GM12874 (cell line): ENCODE measurements around the gene RAB36.

ENCODE experiments used
- TF ChIP-seq, protein P1 (sequence below): IDR thresholded peaks from 2 replicates; pipeline ENCODE4 v1.5.1; 2011; ENCODE audit warnings: low read depth, mild to moderate bottlenecking, control low read depth, low read length, moderate library complexity; ENCODE audit not compliant: insufficient read depth

Gene RAB36

DNA sequence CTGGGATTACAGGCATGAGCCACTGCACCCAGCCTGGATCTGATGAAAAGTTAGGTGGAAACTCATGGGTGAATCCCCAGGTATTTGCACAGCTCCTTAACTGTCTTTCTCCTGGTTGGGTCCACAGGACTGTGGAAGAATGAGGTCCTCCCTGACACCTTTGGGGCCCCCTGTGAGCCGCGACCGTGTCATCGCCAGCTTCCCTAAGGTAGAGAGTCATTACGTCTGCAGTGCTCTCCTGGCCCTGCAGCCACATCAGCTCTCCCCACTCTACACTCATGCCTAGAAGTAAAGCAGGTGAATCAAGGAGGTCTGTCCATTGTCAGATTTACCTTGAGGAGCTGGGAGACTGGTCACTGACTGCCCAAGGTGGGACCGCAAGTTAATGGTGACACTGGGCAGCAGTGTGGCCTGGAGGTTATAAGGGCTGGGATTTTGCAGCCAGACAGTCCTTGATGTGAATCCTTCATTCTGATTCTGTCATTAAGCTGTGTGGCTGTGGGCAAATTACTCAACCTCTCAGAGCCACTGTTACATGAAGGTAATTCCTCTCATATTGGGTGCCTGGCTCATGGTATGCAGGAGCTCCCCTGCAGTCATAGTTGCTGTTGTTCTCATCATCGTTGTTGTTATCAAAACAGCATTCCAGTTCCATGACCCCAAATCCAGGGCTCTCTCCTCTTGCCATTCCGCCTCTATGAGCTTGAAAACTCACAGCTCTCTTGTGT lies 1.4 kb downstream of the RAB36 start:
- TF ChIP-seq, protein P1, sequence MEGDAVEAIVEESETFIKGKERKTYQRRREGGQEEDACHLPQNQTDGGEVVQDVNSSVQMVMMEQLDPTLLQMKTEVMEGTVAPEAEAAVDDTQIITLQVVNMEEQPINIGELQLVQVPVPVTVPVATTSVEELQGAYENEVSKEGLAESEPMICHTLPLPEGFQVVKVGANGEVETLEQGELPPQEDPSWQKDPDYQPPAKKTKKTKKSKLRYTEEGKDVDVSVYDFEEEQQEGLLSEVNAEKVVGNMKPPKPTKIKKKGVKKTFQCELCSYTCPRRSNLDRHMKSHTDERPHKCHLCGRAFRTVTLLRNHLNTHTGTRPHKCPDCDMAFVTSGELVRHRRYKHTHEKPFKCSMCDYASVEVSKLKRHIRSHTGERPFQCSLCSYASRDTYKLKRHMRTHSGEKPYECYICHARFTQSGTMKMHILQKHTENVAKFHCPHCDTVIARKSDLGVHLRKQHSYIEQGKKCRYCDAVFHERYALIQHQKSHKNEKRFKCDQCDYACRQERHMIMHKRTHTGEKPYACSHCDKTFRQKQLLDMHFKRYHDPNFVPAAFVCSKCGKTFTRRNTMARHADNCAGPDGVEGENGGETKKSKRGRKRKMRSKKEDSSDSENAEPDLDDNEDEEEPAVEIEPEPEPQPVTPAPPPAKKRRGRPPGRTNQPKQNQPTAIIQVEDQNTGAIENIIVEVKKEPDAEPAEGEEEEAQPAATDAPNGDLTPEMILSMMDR = no peak

DNA sequence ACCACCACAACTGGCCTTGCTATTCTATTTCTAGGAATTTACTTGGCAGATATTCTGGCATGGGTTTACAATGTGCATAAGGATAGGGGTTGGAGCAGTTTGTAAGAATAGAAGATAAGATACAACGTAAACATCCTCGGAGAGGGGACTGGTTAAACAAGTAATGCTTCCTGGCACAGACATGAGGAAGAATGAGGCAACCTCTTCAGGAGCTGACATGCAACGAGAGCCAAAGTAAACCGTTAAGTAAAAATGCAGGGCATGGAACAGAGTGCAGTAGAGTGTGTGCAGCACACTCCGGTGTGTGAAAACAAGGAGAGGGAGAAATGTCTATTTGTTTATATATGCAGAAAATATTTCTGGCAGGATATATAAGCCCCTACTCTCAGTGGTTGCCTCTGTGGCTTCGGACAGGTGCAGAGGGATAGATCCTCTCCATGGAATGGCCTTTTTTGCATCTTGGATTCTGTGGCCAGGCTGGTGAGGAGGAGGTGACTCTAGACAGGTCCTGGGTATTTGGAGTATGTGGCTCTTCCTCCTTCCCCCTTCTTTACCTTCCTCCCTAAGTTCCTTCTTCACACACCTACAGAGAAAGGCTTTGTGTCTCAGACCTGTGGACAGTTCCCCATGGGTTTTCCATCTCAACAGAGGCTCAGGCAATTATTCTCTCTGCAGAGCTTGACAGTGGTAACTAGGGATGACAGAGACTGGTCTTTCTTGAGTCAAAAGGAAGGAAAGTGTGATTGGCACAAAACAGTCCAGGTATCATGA lies 2.5 kb downstream of the RAB36 start:
- TF ChIP-seq, protein P1 = no peak

DNA sequence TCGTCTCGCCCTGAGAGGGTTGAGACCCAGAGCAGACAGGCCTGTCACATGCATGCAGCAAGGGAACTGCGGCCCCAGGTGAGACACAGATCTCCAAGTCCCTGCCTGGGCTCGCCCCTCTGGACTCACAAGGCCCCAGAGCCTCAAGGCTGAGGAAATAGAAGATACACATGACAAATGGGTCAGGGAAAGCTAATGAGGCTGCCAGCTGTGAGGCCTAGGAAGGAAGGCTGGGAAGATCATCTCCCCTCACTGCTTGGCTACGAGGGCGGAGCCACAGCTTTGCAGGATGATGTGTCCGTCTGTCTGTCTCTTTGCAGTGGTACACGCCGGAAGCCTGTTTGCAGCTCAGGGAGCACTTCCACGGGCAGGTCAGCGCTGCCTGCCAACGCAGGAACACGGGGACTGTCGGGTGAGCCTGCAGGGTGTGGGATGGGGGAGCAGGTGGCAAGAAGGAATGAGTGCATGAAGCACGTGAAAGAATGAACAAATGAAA lies 4.5 kb downstream of the RAB36 start:
- TF ChIP-seq, protein P1 = no peak

DNA sequence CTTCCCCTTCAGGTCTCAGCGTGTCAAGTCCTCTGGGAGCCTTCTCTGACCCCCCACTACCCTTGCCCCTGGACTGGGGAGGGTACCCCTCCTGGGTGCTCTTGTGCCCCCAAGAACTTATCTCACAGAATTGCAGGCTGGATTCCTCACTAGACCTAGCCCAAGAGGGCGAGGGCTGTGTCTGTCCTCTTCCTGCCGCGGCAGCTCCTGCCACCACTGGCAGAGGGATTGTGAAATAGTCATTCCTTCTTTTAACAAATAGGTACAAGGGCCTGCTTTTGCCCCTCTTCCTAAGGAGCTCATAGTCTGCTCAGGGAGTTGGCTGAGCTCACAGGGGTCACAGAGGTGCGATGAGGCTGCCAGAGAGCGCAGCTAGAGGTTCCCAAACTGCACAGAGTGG lies 5.5 kb downstream of the RAB36 start:
- TF ChIP-seq, protein P1 = no peak

DNA sequence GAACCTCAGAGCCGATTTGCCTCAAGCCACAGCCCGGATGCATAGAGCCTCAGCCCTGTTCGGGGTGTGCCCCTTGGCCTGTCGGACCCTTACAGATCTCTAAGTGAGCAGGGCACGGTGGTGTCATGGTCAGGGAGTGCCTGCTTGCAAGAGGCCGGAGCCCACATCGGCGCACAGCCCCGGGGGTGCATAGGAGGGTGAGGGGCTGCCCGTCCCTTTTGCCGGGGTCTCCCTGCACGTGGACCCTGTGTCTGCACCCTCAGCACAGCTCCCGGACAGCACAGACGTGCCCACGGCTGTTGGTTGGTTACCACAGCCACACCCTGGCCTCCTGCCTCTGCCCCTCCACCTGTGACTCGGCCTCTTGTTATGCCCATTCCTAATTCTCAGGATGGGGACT lies 6.5 kb downstream of the RAB36 start:
- TF ChIP-seq, protein P1 = no peak

DNA sequence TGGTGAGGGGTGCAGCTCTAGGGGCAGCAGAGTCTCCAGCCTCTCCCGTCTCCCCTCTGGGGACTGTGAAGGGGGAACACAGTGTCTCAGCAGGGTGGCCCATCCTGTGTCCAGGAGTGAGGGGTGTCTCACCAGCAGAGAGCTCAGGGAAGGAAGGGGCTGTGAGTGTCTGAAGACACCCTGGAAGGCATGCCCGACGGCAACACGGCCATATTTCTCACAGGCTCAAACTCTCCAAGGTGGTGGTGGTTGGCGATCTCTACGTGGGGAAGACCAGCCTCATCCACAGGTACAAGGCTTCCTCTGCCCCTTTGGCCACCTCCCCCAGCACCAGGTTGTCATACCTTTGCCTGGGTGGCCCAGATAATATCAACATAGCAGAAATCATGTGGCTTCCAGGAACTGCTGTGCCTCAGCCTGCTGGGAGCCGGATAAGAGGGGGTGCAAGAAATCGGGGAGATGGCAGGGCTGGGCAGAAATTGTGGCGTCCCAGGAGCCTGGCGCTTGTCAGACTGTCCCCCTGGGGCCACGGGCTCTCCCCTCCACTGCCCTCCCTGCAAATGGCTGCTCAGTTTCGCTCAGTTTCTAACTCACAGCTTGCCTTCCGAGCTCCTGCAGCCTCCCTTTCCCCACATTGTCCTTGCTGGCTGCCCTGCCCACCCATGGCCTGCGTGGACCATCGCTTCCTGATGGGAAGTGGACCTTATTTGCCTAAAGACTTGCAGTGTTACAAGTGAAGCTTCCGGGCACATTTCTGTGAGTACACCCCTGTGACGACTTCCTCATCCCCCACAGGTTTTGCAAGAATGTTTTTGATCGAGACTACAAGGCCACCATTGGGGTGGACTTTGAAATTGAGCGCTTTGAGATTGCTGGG lies 7.2 kb downstream of the RAB36 start:
- TF ChIP-seq, protein P1 = no peak

DNA sequence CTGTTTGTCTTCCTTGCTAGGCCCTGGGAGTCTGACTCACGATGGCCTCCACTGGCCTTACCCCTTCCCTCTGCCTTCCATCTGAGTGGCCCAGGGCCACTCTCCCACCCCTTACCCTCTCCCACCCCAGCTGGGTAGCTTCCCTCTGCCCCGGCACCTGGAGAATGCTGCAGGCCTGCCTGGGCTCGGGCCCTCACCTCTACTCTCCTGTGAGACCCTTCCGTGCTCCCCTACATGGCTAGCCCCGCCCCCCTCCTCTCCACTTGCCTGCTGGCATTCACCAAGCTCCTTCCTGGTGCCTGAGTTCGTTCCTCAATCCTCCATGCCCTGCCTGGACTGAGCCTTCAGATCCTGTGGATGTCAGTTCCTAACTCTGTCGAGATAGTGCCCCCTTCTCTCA lies 8.7 kb downstream of the RAB36 start:
- TF ChIP-seq, protein P1 = no peak
